Parathyroid adenoma (tissue), 2 donors: Measurements from ENCODE around the gene GSG1L.
"Not testable (repeated sequence)": the region's sequence is repeated elsewhere in the genome, so short reads cannot be mapped to it uniquely, and the experiment has no call there.

Source experiments
- H2AFZ ChIP-seq: fragments of 300-600 bp; sonication (generic); one replicate; pipeline ENCODE4 v1.7.0; 2017; ENCODE audit warnings: antibody characterized with exemption, mild to moderate bottlenecking
- H3K27ac ChIP-seq: fragments of 300-600 bp; sonication (generic); one replicate; pipeline ENCODE4 v1.7.0; 2017
- H3K27me3 ChIP-seq: fragments of 300-600 bp; sonication (generic); one replicate; pipeline ENCODE4 v1.7.0; 2017; ENCODE audit warnings: low read length; ENCODE audit not compliant: control insufficient read depth, insufficient read depth
- H3K36me3 ChIP-seq: fragments of 300-600 bp; sonication (generic); one replicate; pipeline ENCODE4 v1.7.0; 2017; ENCODE audit warnings: low read length; ENCODE audit not compliant: control insufficient read depth, insufficient read depth
- H3K4me1 ChIP-seq: fragments of 300-600 bp; sonication (generic); one replicate; pipeline ENCODE4 v1.7.0; 2017; ENCODE audit warnings: control low read depth
- H3K4me2 ChIP-seq: fragments of 300-600 bp; sonication (generic); one replicate; pipeline ENCODE4 v1.7.0; 2017; ENCODE audit warnings: low read length
- H3K4me3 ChIP-seq: fragments of 300-600 bp; sonication (generic); one replicate; pipeline ENCODE4 v1.7.0; 2017; ENCODE audit warnings: low read depth, low read length
- H3K79me2 ChIP-seq: fragments of 300-600 bp; sonication (generic); one replicate; pipeline ENCODE4 v1.7.0; 2017; ENCODE audit warnings: control low read depth
- H3K9ac ChIP-seq: fragments of 300-600 bp; sonication (generic); one replicate; pipeline ENCODE4 v1.7.0; 2017; ENCODE audit warnings: mild to moderate bottlenecking
- H3K9me3 ChIP-seq: fragments of 300-600 bp; sonication (generic); one replicate; pipeline ENCODE4 v1.7.0; 2017; ENCODE audit warnings: low read length; ENCODE audit not compliant: control insufficient read depth
- TF ChIP-seq, protein P1 (sequence below): fragments of 300-600 bp; sonication (generic); IDR thresholded peaks from one replicate; pipeline ENCODE4 v1.7.0; 2017; ENCODE audit warnings: antibody characterized with exemption, mild to moderate bottlenecking
- donor health status: primary hyperparathyroidism.

The GSG1L gene

GRCh38 chr16:27950206-27950887 lies 113.2 kb downstream of the GSG1L start:
- H3K79me2 ChIP-seq, result no peaks in the 10 kb centered on the region
- TF ChIP-seq, protein P1, sequence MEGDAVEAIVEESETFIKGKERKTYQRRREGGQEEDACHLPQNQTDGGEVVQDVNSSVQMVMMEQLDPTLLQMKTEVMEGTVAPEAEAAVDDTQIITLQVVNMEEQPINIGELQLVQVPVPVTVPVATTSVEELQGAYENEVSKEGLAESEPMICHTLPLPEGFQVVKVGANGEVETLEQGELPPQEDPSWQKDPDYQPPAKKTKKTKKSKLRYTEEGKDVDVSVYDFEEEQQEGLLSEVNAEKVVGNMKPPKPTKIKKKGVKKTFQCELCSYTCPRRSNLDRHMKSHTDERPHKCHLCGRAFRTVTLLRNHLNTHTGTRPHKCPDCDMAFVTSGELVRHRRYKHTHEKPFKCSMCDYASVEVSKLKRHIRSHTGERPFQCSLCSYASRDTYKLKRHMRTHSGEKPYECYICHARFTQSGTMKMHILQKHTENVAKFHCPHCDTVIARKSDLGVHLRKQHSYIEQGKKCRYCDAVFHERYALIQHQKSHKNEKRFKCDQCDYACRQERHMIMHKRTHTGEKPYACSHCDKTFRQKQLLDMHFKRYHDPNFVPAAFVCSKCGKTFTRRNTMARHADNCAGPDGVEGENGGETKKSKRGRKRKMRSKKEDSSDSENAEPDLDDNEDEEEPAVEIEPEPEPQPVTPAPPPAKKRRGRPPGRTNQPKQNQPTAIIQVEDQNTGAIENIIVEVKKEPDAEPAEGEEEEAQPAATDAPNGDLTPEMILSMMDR, result no peak
- no peak overlapping the region for H2AFZ ChIP-seq
- H3K9ac ChIP-seq, result no peak overlapping the region
- H3K9me3 ChIP-seq, result no peaks in the 10 kb centered on the region
- no peaks in the 10 kb centered on the region for H3K4me1 ChIP-seq
- no peak overlapping the region for H3K27ac ChIP-seq
- H3K27me3 ChIP-seq, result no peaks in the 10 kb centered on the region
- no peaks in the 10 kb centered on the region for H3K36me3 ChIP-seq
- H3K4me3 ChIP-seq, result no peak overlapping the region
- no peak overlapping the region for H3K4me2 ChIP-seq

- TF ChIP-seq, protein P1, result no peak
- Histone ChIP-seq H3K9ac (no peak overlapping the region), H3K36me3 (no peaks in the 10 kb centered on the region), H3K9me3 (no peaks in the 10 kb centered on the region), H3K79me2 (no peaks in the 10 kb centered on the region), H3K27me3 (no peaks in the 10 kb centered on the region), H3K4me3 (no peak overlapping the region), H3K27ac (no peak overlapping the region), H3K4me2 (no peak overlapping the region), H3K4me1 (no peaks in the 10 kb centered on the region), H2AFZ (no peak overlapping the region)
These were observed 115.8 kb downstream of the GSG1L start for GRCh38 chr16:27947696-27948095.

GRCh38 chr16:27945233-27945973 lies 118.1 kb downstream of the GSG1L start:
- no peak overlapping the region for H3K9ac ChIP-seq
- TF ChIP-seq, protein P1, result no peak
- no peak overlapping the region for H3K4me3 ChIP-seq
- H3K9me3 ChIP-seq, result no peaks in the 10 kb centered on the region
- no peak overlapping the region for H3K4me2 ChIP-seq
- H3K4me1 ChIP-seq, result no peaks in the 10 kb centered on the region
- no peak overlapping the region for H3K27ac ChIP-seq
- no peaks in the 10 kb centered on the region for H3K27me3 ChIP-seq
- H2AFZ ChIP-seq, result no peak overlapping the region
- no peaks in the 10 kb centered on the region for H3K79me2 ChIP-seq
- no peaks in the 10 kb centered on the region for H3K36me3 ChIP-seq

DNA sequence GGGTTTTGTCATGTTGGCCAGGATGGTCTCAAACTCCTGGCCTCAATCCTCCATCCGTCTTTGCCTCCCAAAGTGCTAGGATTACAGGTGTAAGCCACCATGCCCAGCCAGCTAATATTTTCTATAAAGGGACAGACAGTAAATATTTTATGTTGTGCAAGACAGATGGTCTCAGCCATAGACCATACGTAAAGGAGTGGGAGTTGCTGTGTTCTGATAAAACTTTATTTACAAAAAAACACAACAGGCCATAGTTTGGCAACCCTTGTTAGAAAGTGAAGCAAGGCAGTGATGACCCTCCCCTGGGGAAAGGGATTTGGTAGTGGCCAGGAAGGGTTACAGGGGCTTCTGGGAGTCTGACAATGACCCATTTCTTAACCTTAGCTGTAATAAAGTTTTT lies 119.7 kb downstream of the GSG1L start:
- Histone ChIP-seq H3K4me1 (no peaks in the 10 kb centered on the region), H2AFZ (no peak overlapping the region), H3K27ac (no peak overlapping the region), H3K27me3 (no peaks in the 10 kb centered on the region), H3K9ac (no peak overlapping the region), H3K79me2 (no peaks in the 10 kb centered on the region), H3K4me3 (no peak overlapping the region), H3K9me3 (no peaks in the 10 kb centered on the region), H3K36me3 (no peaks in the 10 kb centered on the region), H3K4me2 (no peak overlapping the region)
- TF ChIP-seq, protein P1, result no peak

- not testable (repeated sequence) for H2AFZ ChIP-seq, H3K27ac ChIP-seq, H3K9ac ChIP-seq, H3K4me1 ChIP-seq, H3K4me2 ChIP-seq, H3K9me3 ChIP-seq, H3K36me3 ChIP-seq, H3K27me3 ChIP-seq, H3K79me2 ChIP-seq, H3K4me3 ChIP-seq
These were observed 121.4 kb downstream of the GSG1L start for GRCh38 chr16:27942071-27942470.
